GM23248 (cell line): ENCODE data around the gene SPTBN5. TPM values are rescaled to one million over a fixed set of nuclear protein-coding genes. Genes with fewer than 3 reads are reported as not detected.

Experiments
- DNase-seq: peaks from one replicate; pipeline ENCODE4 v3.0.0-alpha.2; 2015
- H2AFZ ChIP-seq: fragments of 200-600 bp; sonication (generic); 2 replicates; pipeline ENCODE4 v1.6.1; 2016; ENCODE audit warnings: antibody characterized with exemption
- H3F3A ChIP-seq: fragments of 200-600 bp; sonication (generic); 2 replicates; pipeline ENCODE4 v1.6.1; 2016; ENCODE audit warnings: mild to moderate bottlenecking, antibody characterized with exemption, mixed run types; ENCODE audit not compliant: insufficient read depth
- H3K27ac ChIP-seq: fragments of 200-600 bp; sonication (generic); 2 replicates; pipeline ENCODE4 v1.5.1; 2016; ENCODE audit warnings: mild to moderate bottlenecking
- H3K27me3 ChIP-seq: fragments of 200-600 bp; sonication (generic); replicated peaks from 2 replicates; pipeline ENCODE4 v1.6.1; 2016; ENCODE audit warnings: mild to moderate bottlenecking; ENCODE audit not compliant: insufficient read depth
- H3K36me3 ChIP-seq: fragments of 200-600 bp; sonication (generic); 2 replicates; pipeline ENCODE4 v1.6.1; 2016; ENCODE audit warnings: low read depth, mild to moderate bottlenecking
- H3K4me1 ChIP-seq: fragments of 200-600 bp; sonication (generic); 2 replicates; pipeline ENCODE4 v1.6.1; 2016; ENCODE audit warnings: mild to moderate bottlenecking; ENCODE audit not compliant: insufficient read depth
- H3K4me2 ChIP-seq: fragments of 200-600 bp; sonication (generic); one replicate; pipeline ENCODE4 v1.6.1; 2016; ENCODE audit warnings: mild to moderate bottlenecking; ENCODE audit not compliant: unreplicated experiment
- H3K4me3 ChIP-seq: fragments of 200-600 bp; sonication (generic); 2 replicates; pipeline ENCODE4 v1.5.1; 2016; ENCODE audit warnings: mild to moderate bottlenecking
- H3K79me2 ChIP-seq: fragments of 200-600 bp; sonication (generic); 2 replicates; pipeline ENCODE4 v1.6.1; 2016; ENCODE audit warnings: mild to moderate bottlenecking; ENCODE audit not compliant: insufficient read depth
- H3K9ac ChIP-seq: fragments of 200-600 bp; sonication (generic); 2 replicates; pipeline ENCODE4 v1.6.1; 2016; ENCODE audit warnings: mild to moderate bottlenecking
- H3K9me2 ChIP-seq: fragments of 200-600 bp; sonication (generic); 2 replicates; pipeline ENCODE4 v1.6.1; 2016; ENCODE audit warnings: mixed run types, mild to moderate bottlenecking, moderate library complexity; ENCODE audit not compliant: insufficient read depth
- H3K9me3 ChIP-seq: fragments of 200-600 bp; sonication (generic); one replicate; pipeline ENCODE4 v1.6.1; 2017; ENCODE audit warnings: low read depth
- H4K20me1 ChIP-seq: fragments of 200-600 bp; sonication (generic); 2 replicates; pipeline ENCODE4 v1.6.0; 2016; ENCODE audit not compliant: insufficient read depth
- EZH2 ChIP-seq: fragments of 200-600 bp; sonication (generic); IDR thresholded peaks from 2 replicates; pipeline ENCODE4 v1.6.1; 2018; ENCODE audit warnings: antibody characterized with exemption, mild to moderate bottlenecking; ENCODE audit not compliant: insufficient read depth, poor library complexity, severe bottlenecking
- EZH2phosphoT487 ChIP-seq: fragments of 200-600 bp; sonication (generic); IDR thresholded peaks from 2 replicates; pipeline ENCODE4 v1.6.1; 2018; ENCODE audit warnings: antibody characterized with exemption, moderate library complexity, mild to moderate bottlenecking, low read depth; ENCODE audit not compliant: insufficient read depth
- WGBS, 2 experiments: methylation state at CpG; one replicate each; pipeline ENCODE4 v1.1.6; 2015 to 2017; ENCODE audit warnings: low lambda C conversion rate in 2 of 2, low coverage in 1 of 2; ENCODE audit errors: missing lambda C conversion rate in 2 of 2; 5-methylcytosine and 5-hydroxymethylcytosine counted together
- in situ Hi-C: fragments of 300-500 bp; cut with MboI; formaldehyde crosslinking; loops from 2 replicates; pipeline ENCODE4 v1.15.0; 2020
- polyA plus RNA-seq: library from polyadenylated mRNA; unstranded; fragments of >200 nt; fragmentation: Nextera tagmentation; extraction: Ambion mirVana; gene quantifications from 2 replicates; pipeline ENCODE4 v1.2.1, GENCODE V29; 2016
- total RNA-seq: library from RNA; depleted of rRNA; stranded (reverse); fragments of >200 nt; shearing (Covaris generic); gene quantifications from 2 replicates; pipeline ENCODE4 v1.2.3, GENCODE V29; 2014

The SPTBN5 gene
- total and polyA plus RNA-seq, 2 experiments from 2014 or later, result 0.03 to 0.11 TPM

- WGBS, 2 experiments, result 30 to 39% methylated on average over 8 of the region's 8 CpGs
- no peaks in the 10 kb centered on the region for H4K20me1 ChIP-seq
- H3F3A ChIP-seq, result 0 out of 2 replicates have a peak, but pooled peaks cover 3% of the 10 kb centered on the region
- no peak overlapping the region for H3K27ac ChIP-seq
- H3K9me2 ChIP-seq, result no peaks in the 10 kb centered on the region
- H3K9ac ChIP-seq, result no peak overlapping the region
- no peaks in the 10 kb centered on the region for H3K9me3 ChIP-seq
- no peak overlapping the region for H3K4me2 ChIP-seq
- H3K36me3 ChIP-seq, result no peaks in the 10 kb centered on the region; the same call in 1 of the 2 replicates
- no peaks in the 10 kb centered on the region for H3K27me3 ChIP-seq
- TF ChIP-seq EZH2phosphoT487 (no peak), EZH2 (no peak)
- DNase-seq, result no peak
- no peak overlapping the region for H3K4me3 ChIP-seq
- H3K79me2 ChIP-seq, result no peaks in the 10 kb centered on the region
- no peaks in the 10 kb centered on the region for H3K4me1 ChIP-seq
- no peak overlapping the region for H2AFZ ChIP-seq
- in situ Hi-C loops, result no loop called here
Observed at GRCh38 chr15:41849861-41850260, 44.0 kb downstream of the SPTBN5 start.

DNA sequence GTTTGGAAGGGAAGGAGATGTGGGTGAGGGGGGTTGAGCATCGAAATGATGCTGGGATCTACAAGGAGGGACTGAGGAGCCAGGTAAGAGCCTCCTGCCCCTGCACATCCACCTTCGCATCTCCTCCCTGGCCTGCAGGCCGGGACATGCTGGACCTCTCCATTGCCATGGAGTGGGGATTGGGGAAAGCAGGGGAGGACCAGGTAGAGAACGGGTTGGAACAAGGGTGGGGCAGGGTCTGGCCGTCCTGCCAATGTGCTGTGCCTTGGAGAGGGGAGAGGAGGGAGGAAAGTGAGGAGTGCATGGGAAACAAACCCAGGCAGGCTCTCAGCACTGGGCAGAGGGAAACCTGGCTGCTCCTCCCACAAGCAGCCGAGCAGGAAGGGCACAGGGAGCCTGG lies 44.6 kb downstream of the SPTBN5 start:
- no peaks in the 10 kb centered on the region for H3K4me1 ChIP-seq
- H3F3A ChIP-seq, result 0 out of 2 replicates have a peak, but pooled peaks cover 3% of the 10 kb centered on the region
- H3K27me3 ChIP-seq, result no peaks in the 10 kb centered on the region
- no peak overlapping the region for H3K27ac ChIP-seq
- 61 to 70% methylated on average over 6 of the region's 6 CpGs for WGBS, 2 experiments
- H3K79me2 ChIP-seq, result no peaks in the 10 kb centered on the region
- no peak for DNase-seq
- no peak overlapping the region for H3K4me3 ChIP-seq
- no peaks in the 10 kb centered on the region; the same call in 1 of the 2 replicates for H3K36me3 ChIP-seq
- H3K9me2 ChIP-seq, result no peaks in the 10 kb centered on the region
- no peak overlapping the region for H3K4me2 ChIP-seq
- H3K9ac ChIP-seq, result no peak overlapping the region
- TF ChIP-seq EZH2phosphoT487 (no peak), EZH2 (no peak)
- H4K20me1 ChIP-seq, result no peaks in the 10 kb centered on the region
- in situ Hi-C loops, result no loop called here
- H3K9me3 ChIP-seq, result no peaks in the 10 kb centered on the region
- H2AFZ ChIP-seq, result no peak overlapping the region

- 88 to 90% methylated on average over 10 of the region's 10 CpGs for WGBS, 2 experiments
- in situ Hi-C loops, result no loop called here
- Histone ChIP-seq H3K4me1 (no peaks in the 10 kb centered on the region), H3K4me3 (no peak overlapping the region), H3K27ac (no peak overlapping the region), H4K20me1 (no peaks in the 10 kb centered on the region), H3K4me2 (no peak overlapping the region), H3K36me3 (no peaks in the 10 kb centered on the region; the same call in 1 of the 2 replicates), H2AFZ (no peak overlapping the region), H3K9me3 (no peaks in the 10 kb centered on the region), H3K9ac (no peak overlapping the region), H3K79me2 (no peaks in the 10 kb centered on the region), H3F3A (0 out of 2 replicates have a peak, but pooled peaks cover 3% of the 10 kb centered on the region), H3K9me2 (no peaks in the 10 kb centered on the region), H3K27me3 (no peaks in the 10 kb centered on the region)
- no peak for DNase-seq
- TF ChIP-seq EZH2 (no peak), EZH2phosphoT487 (no peak)
Observed at GRCh38 chr15:41848631-41849030, 45.2 kb downstream of the SPTBN5 start.

GRCh38 chr15:41847981-41848380 lies 45.9 kb downstream of the SPTBN5 start:
- no peaks in the 10 kb centered on the region for H3K9me2 ChIP-seq
- in situ Hi-C loops, result no loop called here
- H4K20me1 ChIP-seq, result no peaks in the 10 kb centered on the region
- H3F3A ChIP-seq, result 0 out of 2 replicates have a peak, but pooled peaks cover 3% of the 10 kb centered on the region
- H3K4me1 ChIP-seq, result no peaks in the 10 kb centered on the region
- no peak overlapping the region for H3K9ac ChIP-seq
- H3K9me3 ChIP-seq, result no peaks in the 10 kb centered on the region
- H3K79me2 ChIP-seq, result no peaks in the 10 kb centered on the region
- DNase-seq, result no peak
- H3K36me3 ChIP-seq, result no peaks in the 10 kb centered on the region; the same call in 1 of the 2 replicates
- H3K4me3 ChIP-seq, result no peak overlapping the region
- H3K27ac ChIP-seq, result no peak overlapping the region
- 93 to 97% methylated on average over 9 of the region's 9 CpGs for WGBS, 2 experiments
- TF ChIP-seq EZH2 (no peak), EZH2phosphoT487 (no peak)
- no peak overlapping the region for H2AFZ ChIP-seq
- no peak overlapping the region for H3K4me2 ChIP-seq
- H3K27me3 ChIP-seq, result no peaks in the 10 kb centered on the region
